HG03520 (cell line): ENCODE results near the gene MOXD1.

Experiments used
- ATAC-seq: cut with Tn5 transposase; IDR thresholded peaks from one replicate; pipeline ENCODE4 v1.9.1; 2021; ENCODE audit warnings: mild to moderate bottlenecking, moderate library complexity; ENCODE audit not compliant: unreplicated experiment

Gene MOXD1

DNA sequence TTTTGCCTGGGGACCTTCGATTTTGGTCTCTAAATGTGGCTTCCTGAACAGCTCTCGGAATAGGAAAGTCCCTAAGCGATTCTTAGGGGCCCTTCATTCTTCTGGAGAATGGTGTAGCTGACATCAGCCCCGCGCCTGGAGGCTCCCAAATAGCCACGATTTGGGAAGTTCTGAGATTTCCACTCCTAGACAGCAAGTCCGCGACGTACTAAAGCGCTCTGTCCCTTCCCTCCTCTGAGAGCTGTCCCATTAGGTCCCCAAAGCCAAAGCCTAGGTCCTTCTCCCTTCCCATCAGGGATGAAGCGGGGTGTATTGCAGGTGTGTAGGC is 756 bp downstream of the MOXD1 start:
- no peak for ATAC-seq

DNA sequence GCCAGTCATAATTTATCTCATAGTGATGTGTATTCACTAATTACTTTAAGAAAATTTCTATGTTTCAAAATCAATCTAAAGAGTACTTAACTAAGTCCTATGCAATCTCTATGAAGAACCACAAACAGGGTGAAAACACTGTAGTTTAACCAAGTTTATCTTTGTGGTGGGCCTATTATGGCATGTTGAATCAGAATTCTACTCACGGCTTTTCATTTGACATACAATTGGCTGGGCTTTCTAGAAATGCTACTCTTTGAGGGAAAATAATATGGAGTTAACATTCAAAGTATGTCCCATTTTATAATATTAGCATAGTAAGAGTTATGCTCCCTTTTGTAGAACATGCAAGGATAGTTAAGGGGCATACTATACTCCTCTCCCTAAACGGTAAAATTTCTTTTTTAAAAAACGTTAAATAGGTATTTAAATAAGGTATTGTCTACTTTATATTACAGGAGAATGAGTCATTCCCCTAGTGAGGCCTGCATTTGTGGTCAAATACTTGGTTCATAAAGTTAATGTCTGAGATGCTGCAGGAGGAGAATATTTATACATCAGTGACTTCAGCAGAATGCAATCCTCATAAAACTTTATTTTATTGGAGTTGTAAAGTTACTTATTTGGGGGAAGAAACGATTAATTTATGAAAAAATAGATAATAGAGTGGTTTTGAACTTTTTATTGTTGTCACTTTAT is 1.8 kb downstream of the MOXD1 start:
- ATAC-seq, result no peak

DNA sequence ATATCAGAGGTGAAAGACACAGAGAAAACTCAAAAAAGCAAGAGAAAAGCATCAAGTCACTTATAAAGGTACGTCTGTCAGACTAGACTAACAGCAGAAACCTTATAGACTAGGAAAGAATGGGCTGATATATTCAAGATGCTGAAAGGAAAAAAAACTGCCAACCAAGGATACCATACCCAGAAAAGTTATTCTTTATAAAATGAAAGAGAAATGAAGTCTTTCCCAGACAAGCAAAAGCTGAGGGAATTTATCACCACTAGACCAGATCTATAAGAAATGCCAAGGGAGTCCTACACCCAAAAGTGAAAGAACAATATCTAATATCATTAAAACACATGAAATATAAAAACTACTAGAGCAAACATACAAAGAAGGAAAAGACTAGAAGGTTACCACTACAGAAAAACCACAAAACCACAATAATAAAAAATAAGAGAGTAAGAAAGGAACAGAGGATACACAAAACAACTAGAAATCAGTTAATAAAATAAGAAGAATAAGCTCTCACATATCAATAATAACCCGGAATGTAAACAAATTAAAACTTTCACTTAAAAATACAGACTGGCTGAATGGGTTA is 6.2 kb downstream of the MOXD1 start:
- ATAC-seq, result no peak

DNA sequence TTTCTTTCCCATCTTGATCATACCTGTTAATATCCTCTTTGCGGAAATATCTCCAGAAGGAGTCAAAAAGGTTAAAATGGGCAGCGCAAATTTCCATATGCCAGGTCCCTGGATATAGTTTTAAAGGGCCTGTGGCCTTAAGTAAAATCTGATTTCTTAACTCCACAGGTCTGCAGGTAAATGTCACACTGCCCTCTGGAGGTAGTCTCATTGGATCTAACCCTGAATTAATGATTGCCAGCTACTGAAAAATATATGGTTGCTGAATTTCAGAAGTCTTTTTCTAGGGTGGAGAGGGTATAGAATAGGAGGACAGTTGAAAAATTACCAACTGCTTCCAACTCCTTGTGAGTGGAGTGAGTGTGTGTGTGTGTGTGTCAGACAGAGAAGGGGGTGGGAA is 8.5 kb downstream of the MOXD1 start:
- no peak for ATAC-seq

DNA sequence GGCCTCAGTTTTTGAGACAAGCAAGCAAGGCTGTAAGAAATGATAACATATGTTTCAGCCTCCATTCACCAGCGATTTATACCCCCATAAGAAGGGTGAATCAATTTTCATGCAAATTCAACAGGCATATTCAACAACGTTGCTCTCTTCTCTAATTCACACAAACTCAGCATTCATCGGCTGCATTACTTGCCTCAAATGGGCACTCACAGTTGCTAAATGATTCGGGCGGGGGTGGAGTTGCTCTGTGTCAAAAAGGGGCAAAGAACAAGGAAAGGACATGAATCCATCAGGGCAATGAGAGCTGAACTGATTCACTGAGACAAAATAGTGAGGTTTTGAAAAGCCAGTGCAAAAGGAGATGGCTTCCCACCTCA is 9.0 kb downstream of the MOXD1 start:
- ATAC-seq, result no peak

DNA sequence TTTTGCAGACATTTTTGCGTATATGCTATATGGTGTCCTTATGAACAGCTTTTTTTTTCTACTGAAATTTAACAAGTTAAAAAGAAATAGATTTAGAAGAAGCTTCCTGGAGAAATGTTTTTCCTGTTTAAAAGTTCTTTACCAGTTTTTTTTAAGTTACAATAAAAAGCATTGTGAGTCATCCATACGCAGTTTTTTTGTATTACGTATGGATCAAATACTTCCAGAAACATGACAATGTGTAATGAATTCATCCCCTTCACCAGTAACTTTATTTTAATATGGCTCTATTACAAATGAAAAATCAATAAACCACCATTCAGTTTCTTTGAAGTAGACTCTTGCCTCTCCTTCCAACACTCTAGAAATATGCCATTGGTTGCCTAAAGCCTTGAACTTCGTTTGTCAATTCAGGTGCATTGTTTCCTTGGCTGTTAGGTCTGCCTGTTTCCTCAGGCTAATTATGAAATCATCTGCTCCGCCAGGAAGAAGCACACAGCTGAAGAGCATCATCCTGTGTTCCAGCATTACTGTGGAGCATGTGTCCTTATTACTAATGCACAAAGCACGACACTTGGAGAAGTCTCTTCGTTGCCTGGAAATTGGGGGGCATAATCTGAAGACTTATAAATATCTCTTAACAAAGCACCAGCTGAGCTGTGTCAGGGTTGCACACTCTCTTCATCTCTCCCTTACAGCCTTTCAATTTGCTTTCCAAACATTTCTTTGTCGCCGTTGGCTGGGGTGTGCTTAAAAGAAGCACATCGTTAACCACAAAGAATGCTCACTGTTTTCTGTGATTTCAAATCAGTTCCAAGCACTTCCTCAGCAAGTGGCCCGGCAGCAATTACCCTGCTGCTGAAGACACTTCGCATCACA is 9.6 kb downstream of the MOXD1 start:
- no peak for ATAC-seq

DNA sequence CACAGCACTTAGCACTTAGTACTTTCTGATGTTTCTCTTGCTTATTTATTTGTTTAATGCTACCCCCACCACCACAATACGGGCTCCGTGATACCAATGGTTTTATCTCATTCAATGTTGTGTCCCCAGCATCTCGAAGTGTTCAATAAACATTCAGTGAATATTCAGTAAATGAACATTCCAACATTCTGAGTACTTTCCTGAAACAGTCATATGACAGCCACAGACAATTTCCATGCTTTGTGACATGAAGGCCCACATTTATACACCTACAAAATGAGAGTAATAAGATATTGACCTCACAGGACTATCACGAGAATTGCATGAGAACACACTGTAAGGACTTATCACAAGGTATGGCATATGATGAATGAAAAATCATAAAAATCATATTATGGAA is 10.8 kb downstream of the MOXD1 start:
- ATAC-seq, result no peak

DNA sequence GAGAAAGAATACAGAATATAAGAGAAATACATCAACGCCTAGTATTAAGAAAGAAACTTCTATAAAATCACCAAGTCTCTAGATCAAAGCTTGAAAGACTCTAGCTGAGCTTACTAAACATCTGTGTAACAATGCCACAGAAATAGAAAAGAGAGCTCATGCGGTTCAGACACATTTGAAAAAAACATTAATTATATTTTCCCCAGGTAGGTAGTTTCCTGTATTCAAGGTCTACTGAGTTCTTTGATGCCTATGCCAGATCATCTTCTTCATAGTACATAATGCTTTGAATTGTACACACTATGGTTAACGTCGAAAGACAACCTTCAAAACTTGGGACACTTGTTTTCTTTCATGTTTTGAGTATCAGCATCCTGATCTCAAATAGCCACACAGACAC is 11.3 kb downstream of the MOXD1 start:
- no peak for ATAC-seq

DNA sequence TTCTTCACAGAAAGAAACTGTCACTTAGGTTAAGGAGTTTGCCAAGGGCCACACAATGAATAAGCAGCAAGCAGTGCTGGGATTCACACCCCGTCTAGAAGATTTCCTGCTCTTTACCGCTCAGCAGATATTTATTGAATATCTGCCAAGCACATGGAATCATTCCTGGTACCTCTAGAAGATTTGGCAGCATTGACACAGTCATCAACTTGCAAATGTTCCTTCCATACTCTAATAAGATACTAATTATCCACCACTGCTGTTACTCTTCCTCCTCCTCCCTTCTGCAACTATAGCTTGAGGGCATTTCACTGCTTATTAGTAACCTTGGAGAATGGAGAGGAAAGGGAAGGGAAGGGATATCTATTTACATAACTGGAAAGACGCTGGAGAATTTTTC is 13.0 kb downstream of the MOXD1 start:
- ATAC-seq, result no peak

DNA sequence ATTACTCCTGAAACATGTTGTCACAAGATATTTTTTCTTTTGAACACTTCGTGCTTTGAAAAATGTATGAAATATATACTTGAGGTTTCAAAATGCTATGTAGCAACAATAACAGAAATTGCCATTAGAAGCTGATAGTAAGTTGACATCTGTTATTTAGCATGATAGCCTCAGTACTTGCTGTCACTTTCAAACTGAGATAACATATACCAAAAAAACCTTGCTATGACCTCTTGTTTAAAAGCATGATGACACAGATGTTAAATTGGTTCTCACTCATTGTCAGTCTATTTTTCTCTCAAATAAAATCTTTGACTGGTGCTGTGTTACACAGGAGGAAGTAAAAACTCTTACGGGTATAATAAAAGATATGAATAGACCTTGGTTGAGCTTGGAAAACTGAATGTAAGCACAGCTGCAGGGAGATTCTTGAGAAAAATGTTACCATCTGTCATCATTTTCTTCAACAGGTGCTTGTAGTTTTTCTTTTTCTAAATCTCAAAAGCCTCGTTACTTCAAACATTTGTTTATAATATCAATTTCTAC is 18.6 kb downstream of the MOXD1 start:
- no peak for ATAC-seq

DNA sequence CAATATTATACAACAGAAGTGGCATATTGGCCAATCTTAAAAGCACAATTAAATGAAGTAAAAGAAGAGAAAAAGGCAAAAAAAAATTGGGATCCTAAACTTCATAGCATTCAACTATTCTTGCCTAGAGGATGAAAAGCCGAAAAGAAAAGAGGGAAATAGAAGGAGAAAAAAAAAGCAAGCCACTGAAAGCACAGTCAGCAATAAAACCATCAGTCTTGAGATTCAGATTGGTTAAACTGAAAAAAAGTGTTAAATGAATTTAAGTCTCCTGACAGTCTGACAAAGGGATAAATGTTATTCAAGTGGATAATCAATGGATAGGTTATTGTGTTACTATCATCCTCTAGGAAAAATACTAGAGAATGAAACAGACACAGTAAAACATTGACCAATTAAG is 19.9 kb downstream of the MOXD1 start:
- no peak for ATAC-seq

DNA sequence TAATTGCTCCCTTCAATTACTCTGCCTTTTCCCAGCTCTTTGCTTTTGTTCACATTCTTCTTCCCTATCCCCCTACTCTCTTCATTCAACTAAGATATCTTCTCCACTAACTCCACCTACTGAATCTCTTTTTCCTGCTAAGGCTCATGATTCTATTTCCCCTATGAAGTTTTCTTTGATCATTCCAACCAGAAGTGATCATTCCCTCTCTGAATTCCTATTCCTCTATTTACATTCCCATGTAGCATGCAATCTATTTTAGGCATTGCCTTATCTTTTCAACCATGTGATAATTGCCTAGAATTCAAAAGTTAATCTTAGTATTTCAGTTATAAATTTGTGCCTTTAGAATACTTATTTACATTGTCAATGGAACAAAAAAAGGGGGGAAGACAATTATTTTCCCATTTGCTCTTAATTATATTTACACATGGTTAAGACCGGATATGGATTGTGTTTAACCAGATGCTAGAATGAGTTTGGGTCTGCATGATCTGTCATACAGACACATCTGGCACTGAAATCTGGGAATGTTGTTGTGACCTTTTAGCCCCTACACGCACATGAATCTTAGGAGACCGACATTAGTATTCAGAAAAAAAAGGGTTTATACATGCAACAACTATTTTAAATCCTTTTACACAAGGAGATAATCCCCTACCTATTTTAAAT is 20.8 kb downstream of the MOXD1 start:
- no peak for ATAC-seq

DNA sequence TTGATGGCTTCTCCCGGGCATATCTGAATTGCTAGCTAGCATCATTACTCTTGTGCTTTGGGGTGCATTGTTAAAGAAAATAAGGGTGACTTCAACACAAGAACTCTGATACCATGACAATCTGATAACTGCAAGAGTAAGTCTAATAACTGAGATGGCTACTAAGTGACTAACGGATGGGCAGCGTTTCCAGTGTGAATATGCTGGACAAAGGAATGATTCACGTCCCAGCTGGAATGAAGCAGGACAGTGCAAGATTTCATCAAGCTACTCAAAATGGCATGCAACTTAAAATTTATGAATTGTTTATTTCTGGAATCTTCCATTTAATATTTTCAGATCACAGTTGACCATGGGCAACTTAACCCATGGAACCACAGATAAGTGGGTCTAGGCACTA is 31.7 kb downstream of the MOXD1 start:
- no peak for ATAC-seq

DNA sequence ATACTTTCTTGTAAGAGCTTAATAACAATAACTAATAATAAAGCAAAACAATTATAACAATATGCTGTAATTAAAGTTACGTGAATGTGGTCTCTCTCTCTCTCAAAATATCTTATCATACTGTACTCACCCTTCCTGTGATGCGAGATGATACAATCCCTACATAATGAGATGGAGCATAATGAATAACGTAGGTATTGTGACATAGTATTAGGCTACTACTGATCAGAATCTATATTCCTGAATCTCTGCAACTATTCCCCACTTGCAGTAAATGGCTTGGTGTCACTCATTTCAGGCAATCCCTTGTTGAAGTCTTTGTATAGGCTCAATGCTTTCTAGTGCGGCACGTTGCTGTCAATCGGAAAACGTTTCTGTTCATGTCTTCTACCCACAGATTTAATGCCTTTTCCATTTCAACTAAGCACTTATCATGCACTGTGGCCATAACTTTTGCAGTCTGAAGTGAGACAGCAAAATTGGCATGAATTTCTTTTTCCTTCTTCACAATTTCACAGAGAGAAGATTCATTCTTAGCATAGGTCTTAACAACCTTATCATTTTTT is 32.3 kb downstream of the MOXD1 start:
- ATAC-seq, result no peak

DNA sequence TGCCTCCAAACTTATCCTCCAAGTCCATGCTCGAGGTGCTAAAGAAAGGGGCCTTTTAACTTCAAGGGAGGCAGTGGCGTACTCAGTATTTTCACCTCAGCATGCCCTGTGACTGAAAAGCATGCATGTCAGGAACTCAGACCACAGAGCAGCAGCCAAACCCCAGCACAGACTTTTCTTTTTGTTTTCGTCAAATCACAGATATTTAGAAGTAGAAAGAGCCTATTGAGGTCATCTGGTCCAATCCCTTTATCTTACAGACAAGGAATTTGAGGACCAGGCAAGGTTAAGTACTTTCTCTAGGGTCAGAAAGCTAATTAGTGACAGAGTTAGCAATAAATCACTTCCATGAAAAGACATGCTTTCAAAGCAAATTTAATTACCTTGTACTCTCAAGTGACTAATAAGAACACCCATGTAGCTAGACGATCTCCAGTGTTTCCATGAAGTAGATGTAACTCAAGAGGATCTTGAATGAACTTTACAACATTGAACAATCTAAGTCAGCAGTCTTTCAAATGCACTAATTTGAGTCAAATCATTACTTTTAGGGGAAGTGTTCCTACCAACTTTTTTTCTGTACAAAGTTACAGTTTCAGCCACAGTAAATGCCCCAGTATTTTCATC is 35.9 kb downstream of the MOXD1 start:
- ATAC-seq, result peak; percentile 99

DNA sequence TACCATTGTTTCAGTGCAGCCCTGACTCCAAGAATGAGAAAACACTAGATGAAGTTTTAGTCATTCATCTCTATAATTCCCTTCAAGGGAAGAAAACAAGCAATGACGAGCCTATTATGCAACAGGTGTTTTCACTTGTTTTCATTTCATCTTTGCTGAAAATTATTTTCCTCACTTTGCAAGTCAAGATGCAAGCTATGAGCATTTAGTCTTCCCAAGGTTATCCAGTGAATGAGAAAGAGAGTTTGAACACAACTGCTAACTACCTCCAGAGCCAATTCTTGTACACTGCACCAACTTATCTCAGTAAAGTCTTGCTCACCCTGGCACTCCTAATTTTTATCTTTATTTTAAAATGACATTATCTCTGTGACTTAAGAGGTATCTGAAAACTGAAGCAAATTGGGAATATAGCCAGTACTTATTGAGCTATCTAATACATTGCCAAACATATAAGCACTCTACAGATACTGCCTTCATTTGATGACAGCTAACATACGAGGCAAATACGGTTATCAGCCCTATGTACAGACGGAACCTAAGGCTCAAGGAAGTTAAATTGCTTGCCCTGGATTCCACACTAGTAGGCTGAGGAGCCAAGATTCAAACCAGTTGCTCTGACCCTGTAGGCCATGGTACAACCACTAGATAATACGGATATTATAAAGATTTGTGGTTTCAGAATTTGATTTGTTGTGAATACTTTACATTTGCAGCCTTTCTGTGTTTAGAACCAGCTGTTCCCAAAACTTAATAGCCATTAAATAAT is 36.8 kb downstream of the MOXD1 start:
- ATAC-seq, result no peak

DNA sequence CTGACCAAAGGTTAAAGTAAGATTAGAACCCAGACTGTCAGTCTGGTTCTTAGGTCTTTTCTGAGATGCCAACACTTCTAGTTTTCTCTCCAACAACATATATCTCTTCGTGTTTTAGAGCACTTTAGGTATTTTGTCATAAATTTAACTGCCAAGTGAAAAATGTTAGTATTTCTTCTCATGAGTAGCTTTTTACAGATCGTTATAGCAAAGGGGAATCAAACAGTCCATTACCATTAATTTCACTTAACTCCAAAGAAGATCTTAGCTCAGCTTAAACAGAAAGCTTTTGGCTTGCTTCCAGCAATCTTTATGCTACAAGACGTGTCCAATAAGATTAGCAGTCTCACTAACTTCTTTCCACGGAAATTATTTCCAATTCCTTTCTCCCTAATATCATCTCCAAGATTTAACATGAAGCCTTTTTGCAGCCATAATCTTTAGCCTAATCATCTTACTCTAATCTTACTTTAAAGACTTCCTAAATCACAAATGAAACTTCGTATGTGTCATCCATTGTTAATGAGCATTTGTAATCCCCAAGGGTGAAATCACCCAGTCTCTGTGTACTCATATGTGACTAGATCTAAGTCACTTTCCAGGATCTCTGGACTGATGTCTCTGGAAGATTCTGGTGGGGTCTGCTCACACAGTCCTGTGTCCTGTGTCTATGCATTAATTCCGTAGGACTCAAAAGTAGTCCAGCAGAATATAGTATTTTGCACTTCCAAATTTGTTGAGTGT is 38.7 kb downstream of the MOXD1 start:
- ATAC-seq, result no peak

DNA sequence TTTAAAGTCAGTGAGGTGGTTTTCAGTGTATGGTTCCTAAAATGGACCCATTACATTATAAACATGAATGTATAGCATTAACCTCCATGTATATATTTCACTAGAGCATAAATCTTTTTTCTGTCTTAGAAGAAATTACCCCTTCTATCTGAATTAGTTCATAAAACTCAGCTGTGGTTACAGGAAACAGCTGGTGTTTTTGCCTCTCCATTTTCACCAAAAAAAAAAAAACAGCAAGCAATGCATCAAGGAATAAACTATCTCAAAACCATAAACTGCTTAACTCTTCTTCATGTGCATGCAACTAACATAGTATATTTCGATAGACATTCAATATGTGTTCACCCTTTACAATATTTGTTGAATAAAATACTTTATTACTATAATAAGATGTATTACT is 40.2 kb downstream of the MOXD1 start:
- ATAC-seq, result no peak

DNA sequence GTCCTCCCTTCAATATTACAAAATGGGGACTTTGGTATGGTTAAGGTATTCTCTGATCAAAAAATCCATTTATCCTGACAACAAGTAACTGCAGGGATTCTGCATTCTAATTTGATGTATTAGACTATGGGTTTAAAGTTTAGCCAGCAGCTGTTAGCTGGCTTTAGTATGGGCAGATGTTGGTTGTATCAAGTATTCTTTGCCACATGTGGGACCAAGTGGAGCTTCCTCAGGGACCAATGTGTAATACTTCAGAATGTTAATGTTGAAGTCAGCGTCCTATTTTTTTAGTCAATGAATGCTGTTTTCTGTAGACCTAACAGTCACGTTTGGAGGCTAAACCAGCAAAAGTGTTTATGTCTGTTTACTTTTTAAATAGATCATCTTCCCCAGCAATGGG is 41.4 kb downstream of the MOXD1 start:
- no peak for ATAC-seq
